CD1c-positive myeloid dendritic cell (primary cell): ENCODE data around the gene MAGOHB.

Source experiments
- DNase-seq: peaks from one replicate; pipeline ENCODE4 v3.0.0-alpha.2; 2016; ENCODE audit errors: extremely low spot score

Gene MAGOHB

DNA sequence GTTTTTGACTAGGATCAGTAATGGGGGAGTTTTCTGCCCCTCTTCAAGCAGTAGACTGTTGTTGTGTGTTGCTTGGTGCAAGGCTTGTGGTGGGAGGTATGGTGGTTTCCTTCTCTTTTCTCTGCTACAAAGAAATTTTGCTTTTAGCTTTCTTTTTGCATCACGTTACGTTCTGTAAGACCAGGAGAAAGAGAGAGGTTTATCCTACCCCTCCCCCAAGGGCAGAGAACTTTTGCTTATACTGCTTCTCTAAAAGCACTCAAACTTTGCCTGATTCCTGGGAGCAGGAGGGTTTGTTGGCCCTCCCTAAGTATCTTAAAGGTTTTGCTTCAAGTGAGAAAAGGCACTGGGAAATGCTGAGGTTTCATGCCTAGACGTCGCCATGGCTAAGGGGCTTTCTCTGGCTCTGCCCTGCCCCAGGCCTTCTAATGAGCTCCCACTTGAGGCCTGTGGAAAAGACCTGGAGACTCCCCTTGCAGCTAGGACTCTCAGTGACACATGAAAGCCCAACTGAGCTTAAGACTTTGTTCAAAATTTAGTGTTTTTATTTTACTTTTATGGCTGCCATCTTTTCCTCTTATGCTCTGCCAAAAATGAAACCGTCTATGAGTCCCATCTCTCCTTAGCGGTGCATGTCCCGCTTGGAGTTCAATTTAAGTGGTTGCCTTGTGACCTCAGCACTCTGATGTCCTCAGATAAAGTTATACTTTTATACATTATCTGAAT is 58.5 kb downstream of the MAGOHB start:
- no peak for DNase-seq

DNA sequence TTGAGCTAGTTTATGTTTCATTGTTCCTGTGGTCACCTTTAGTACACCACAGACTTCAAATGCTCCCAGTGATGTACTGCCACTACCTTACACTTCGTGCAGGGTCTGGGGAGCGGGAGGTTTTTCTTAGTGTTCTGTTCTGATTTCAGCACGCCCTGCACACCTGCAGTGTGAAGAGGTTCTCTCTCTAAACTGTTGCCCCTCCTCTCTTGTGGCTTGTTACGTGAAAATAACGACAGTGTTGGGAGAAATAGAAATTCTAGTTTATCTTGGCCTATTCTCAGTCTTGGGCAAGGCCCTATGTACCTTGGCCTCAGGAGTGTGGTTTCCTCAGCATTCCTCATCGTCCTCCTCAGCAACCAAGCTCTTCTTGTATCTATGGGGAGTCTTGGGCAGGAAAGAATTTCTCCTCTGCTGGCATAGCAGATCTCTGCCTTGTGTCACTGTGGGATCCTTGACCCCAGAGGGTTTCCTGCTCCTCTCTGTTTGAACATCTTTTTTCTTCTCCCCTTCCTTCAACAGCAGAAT is 59.1 kb downstream of the MAGOHB start:
- no peak for DNase-seq
